ENCODE data around the gene POLQ. TPM values are rescaled to one million over a fixed set of nuclear protein-coding genes. Genes with fewer than 3 reads are reported as not detected.

The POLQ gene
- polyA plus RNA-seq, 2 donors, result 2.1 to 3.2 TPM

GRCh38 chr3:121443456-121443855, 102.3 kb downstream of the POLQ start:
- Histone ChIP-seq H3K9me3 (ENCODE audit: control insufficient read depth in 2 of 2, insufficient read depth in 1 of 2, low read depth in 1 of 2, low read length in 1 of 2) (no peaks in the 10 kb centered on the region), H3K27ac (ENCODE audit: low read depth in 2 of 2, low read length in 1 of 2) (no peak overlapping the region), H3K27me3 (ENCODE audit: control insufficient read depth in 1 of 2, insufficient read depth in 2 of 2, low read length in 2 of 2) (no peaks in the 10 kb centered on the region), H3K4me3 (ENCODE audit: low read depth in 1 of 2, low read length in 2 of 2) (no peak overlapping the region), H3K36me3 (ENCODE audit: control insufficient read depth in 2 of 2, insufficient read depth in 2 of 2, low read length in 1 of 2) (no peaks in the 10 kb centered on the region), H3K4me1 (ENCODE audit: control insufficient read depth in 2 of 2, insufficient read depth in 2 of 2, low read length in 1 of 2) (no peaks in the 10 kb centered on the region)
- WGBS, 2 donors, result 91 to 96% methylated on average over 1 of the region's 1 CpG

- Histone ChIP-seq H3K27ac (ENCODE audit: low read depth in 2 of 2, low read length in 1 of 2) (no peak overlapping the region), H3K27me3 (ENCODE audit: control insufficient read depth in 1 of 2, insufficient read depth in 2 of 2, low read length in 2 of 2) (no peaks in the 10 kb centered on the region), H3K4me1 (ENCODE audit: control insufficient read depth in 2 of 2, insufficient read depth in 2 of 2, low read length in 1 of 2) (no peaks in the 10 kb centered on the region), H3K9me3 (ENCODE audit: control insufficient read depth in 2 of 2, insufficient read depth in 1 of 2, low read depth in 1 of 2, low read length in 1 of 2) (no peaks in the 10 kb centered on the region), H3K4me3 (ENCODE audit: low read depth in 1 of 2, low read length in 2 of 2) (no peak overlapping the region), H3K36me3 (ENCODE audit: control insufficient read depth in 2 of 2, insufficient read depth in 2 of 2, low read length in 1 of 2) (no peaks in the 10 kb centered on the region)
- 39 to 45% methylated on average over 3 of the region's 3 CpGs for WGBS, 2 donors
These were observed 109.1 kb downstream of the POLQ start for GRCh38 chr3:121436641-121437040.

GRCh38 chr3:121436074-121436473, 109.7 kb downstream of the POLQ start:
- 79 to 81% methylated on average over 2 of the region's 2 CpGs for WGBS, 2 donors
- no peak overlapping the region for H3K4me3 ChIP-seq (ENCODE audit: low read depth in 1 of 2, low read length in 2 of 2)
- H3K9me3 ChIP-seq (ENCODE audit: control insufficient read depth in 2 of 2, insufficient read depth in 1 of 2, low read depth in 1 of 2, low read length in 1 of 2), result no peaks in the 10 kb centered on the region
- H3K36me3 ChIP-seq (ENCODE audit: control insufficient read depth in 2 of 2, insufficient read depth in 2 of 2, low read length in 1 of 2), result no peaks in the 10 kb centered on the region
- H3K4me1 ChIP-seq (ENCODE audit: control insufficient read depth in 2 of 2, insufficient read depth in 2 of 2, low read length in 1 of 2), result no peaks in the 10 kb centered on the region
- no peaks in the 10 kb centered on the region for H3K27me3 ChIP-seq (ENCODE audit: control insufficient read depth in 1 of 2, insufficient read depth in 2 of 2, low read length in 2 of 2)
- no peak overlapping the region for H3K27ac ChIP-seq (ENCODE audit: low read depth in 2 of 2, low read length in 1 of 2)

- Histone ChIP-seq H3K4me1 (ENCODE audit: control insufficient read depth in 2 of 2, insufficient read depth in 2 of 2, low read length in 1 of 2) (no peaks in the 10 kb centered on the region), H3K4me3 (ENCODE audit: low read depth in 1 of 2, low read length in 2 of 2) (peak overlapping the region in 1 of 2 donors; percentile 18), H3K9me3 (ENCODE audit: control insufficient read depth in 2 of 2, insufficient read depth in 1 of 2, low read depth in 1 of 2, low read length in 1 of 2) (no peaks in the 10 kb centered on the region), H3K36me3 (ENCODE audit: control insufficient read depth in 2 of 2, insufficient read depth in 2 of 2, low read length in 1 of 2) (no peaks in the 10 kb centered on the region), H3K27me3 (ENCODE audit: control insufficient read depth in 1 of 2, insufficient read depth in 2 of 2, low read length in 2 of 2) (no peaks in the 10 kb centered on the region), H3K27ac (ENCODE audit: low read depth in 2 of 2, low read length in 1 of 2) (no peak overlapping the region)
- 58% methylated on average over 5 of the region's 5 CpGs for WGBS, 2 donors
These were observed 113.9 kb downstream of the POLQ start for GRCh38 chr3:121431726-121432517.

GRCh38 chr3:121430664-121431215, 115.0 kb downstream of the POLQ start:
- Histone ChIP-seq H3K4me1 (ENCODE audit: control insufficient read depth in 2 of 2, insufficient read depth in 2 of 2, low read length in 1 of 2) (no peaks in the 10 kb centered on the region), H3K27ac (ENCODE audit: low read depth in 2 of 2, low read length in 1 of 2) (no peak overlapping the region), H3K36me3 (ENCODE audit: control insufficient read depth in 2 of 2, insufficient read depth in 2 of 2, low read length in 1 of 2) (no peaks in the 10 kb centered on the region), H3K9me3 (ENCODE audit: control insufficient read depth in 2 of 2, insufficient read depth in 1 of 2, low read depth in 1 of 2, low read length in 1 of 2) (no peaks in the 10 kb centered on the region), H3K4me3 (ENCODE audit: low read depth in 1 of 2, low read length in 2 of 2) (no peak overlapping the region), H3K27me3 (ENCODE audit: control insufficient read depth in 1 of 2, insufficient read depth in 2 of 2, low read length in 2 of 2) (no peaks in the 10 kb centered on the region)

- Histone ChIP-seq H3K4me3 (ENCODE audit: low read depth in 1 of 2, low read length in 2 of 2) (no peak overlapping the region), H3K27me3 (ENCODE audit: control insufficient read depth in 1 of 2, insufficient read depth in 2 of 2, low read length in 2 of 2) (no peaks in the 10 kb centered on the region), H3K36me3 (ENCODE audit: control insufficient read depth in 2 of 2, insufficient read depth in 2 of 2, low read length in 1 of 2) (no peaks in the 10 kb centered on the region), H3K27ac (ENCODE audit: low read depth in 2 of 2, low read length in 1 of 2) (no peak overlapping the region), H3K9me3 (ENCODE audit: control insufficient read depth in 2 of 2, insufficient read depth in 1 of 2, low read depth in 1 of 2, low read length in 1 of 2) (no peaks in the 10 kb centered on the region), H3K4me1 (ENCODE audit: control insufficient read depth in 2 of 2, insufficient read depth in 2 of 2, low read length in 1 of 2) (no peaks in the 10 kb centered on the region)
These were observed 121.2 kb downstream of the POLQ start for GRCh38 chr3:121424549-121424948.

- Histone ChIP-seq H3K4me3 (ENCODE audit: low read depth in 1 of 2, low read length in 2 of 2) (no peak overlapping the region), H3K4me1 (ENCODE audit: control insufficient read depth in 2 of 2, insufficient read depth in 2 of 2, low read length in 1 of 2) (no peaks in the 10 kb centered on the region), H3K27me3 (ENCODE audit: control insufficient read depth in 1 of 2, insufficient read depth in 2 of 2, low read length in 2 of 2) (no peaks in the 10 kb centered on the region), H3K27ac (ENCODE audit: low read depth in 2 of 2, low read length in 1 of 2) (no peak overlapping the region), H3K36me3 (ENCODE audit: control insufficient read depth in 2 of 2, insufficient read depth in 2 of 2, low read length in 1 of 2) (no peaks in the 10 kb centered on the region), H3K9me3 (ENCODE audit: control insufficient read depth in 2 of 2, insufficient read depth in 1 of 2, low read depth in 1 of 2, low read length in 1 of 2) (no peaks in the 10 kb centered on the region)
- 93 to 94% methylated on average over 6 of the region's 6 CpGs for WGBS, 2 donors
These were observed 127.6 kb downstream of the POLQ start for GRCh38 chr3:121418182-121418581.

GRCh38 chr3:121414924-121415323, 130.9 kb downstream of the POLQ start:
- Histone ChIP-seq H3K9me3 (ENCODE audit: control insufficient read depth in 2 of 2, insufficient read depth in 1 of 2, low read depth in 1 of 2, low read length in 1 of 2) (no peaks in the 10 kb centered on the region), H3K4me3 (ENCODE audit: low read depth in 1 of 2, low read length in 2 of 2) (no peak overlapping the region), H3K4me1 (ENCODE audit: control insufficient read depth in 2 of 2, insufficient read depth in 2 of 2, low read length in 1 of 2) (no peaks in the 10 kb centered on the region), H3K36me3 (ENCODE audit: control insufficient read depth in 2 of 2, insufficient read depth in 2 of 2, low read length in 1 of 2) (no peaks in the 10 kb centered on the region), H3K27me3 (ENCODE audit: control insufficient read depth in 1 of 2, insufficient read depth in 2 of 2, low read length in 2 of 2) (no peaks in the 10 kb centered on the region), H3K27ac (ENCODE audit: low read depth in 2 of 2, low read length in 1 of 2) (no peak overlapping the region)
- WGBS, 2 donors, result 83 to 89% methylated on average over 2 of the region's 2 CpGs

- 90 to 92% methylated on average over 1 of the region's 1 CpG for WGBS, 2 donors
- Histone ChIP-seq H3K27me3 (ENCODE audit: control insufficient read depth in 1 of 2, insufficient read depth in 2 of 2, low read length in 2 of 2) (no peaks in the 10 kb centered on the region), H3K9me3 (ENCODE audit: control insufficient read depth in 2 of 2, insufficient read depth in 1 of 2, low read depth in 1 of 2, low read length in 1 of 2) (no peaks in the 10 kb centered on the region), H3K36me3 (ENCODE audit: control insufficient read depth in 2 of 2, insufficient read depth in 2 of 2, low read length in 1 of 2) (no peaks in the 10 kb centered on the region), H3K27ac (ENCODE audit: low read depth in 2 of 2, low read length in 1 of 2) (no peak overlapping the region), H3K4me1 (ENCODE audit: control insufficient read depth in 2 of 2, insufficient read depth in 2 of 2, low read length in 1 of 2) (no peaks in the 10 kb centered on the region), H3K4me3 (ENCODE audit: low read depth in 1 of 2, low read length in 2 of 2) (no peak overlapping the region)
These were observed 134.3 kb downstream of the POLQ start for GRCh38 chr3:121411523-121411922.

GRCh38 chr3:121405631-121406030, 140.2 kb downstream of the POLQ start:
- Histone ChIP-seq H3K27ac (ENCODE audit: low read depth in 2 of 2, low read length in 1 of 2) (no peak overlapping the region), H3K4me1 (ENCODE audit: control insufficient read depth in 2 of 2, insufficient read depth in 2 of 2, low read length in 1 of 2) (no peaks in the 10 kb centered on the region), H3K36me3 (ENCODE audit: control insufficient read depth in 2 of 2, insufficient read depth in 2 of 2, low read length in 1 of 2) (no peaks in the 10 kb centered on the region), H3K4me3 (ENCODE audit: low read depth in 1 of 2, low read length in 2 of 2) (no peak overlapping the region), H3K9me3 (ENCODE audit: control insufficient read depth in 2 of 2, insufficient read depth in 1 of 2, low read depth in 1 of 2, low read length in 1 of 2) (no peaks in the 10 kb centered on the region), H3K27me3 (ENCODE audit: control insufficient read depth in 1 of 2, insufficient read depth in 2 of 2, low read length in 2 of 2) (no peaks in the 10 kb centered on the region)
- 49 to 53% methylated on average over 1 of the region's 1 CpG for WGBS, 2 donors
